ENCODE results near the gene WBP4.

Gene WBP4

GRCh38 chr13:41056826-41057711, 4.2 kb upstream of the WBP4 start:
- no peak overlapping the region for H3K27ac ChIP-seq
- TF ChIP-seq CTCF (IDR thresholded peaks at IDR 0.05) (no peak), ZFX (IDR thresholded peaks at IDR 0.05; ENCODE audit: borderline replicate concordance) (no peak)

GRCh38 chr13:41058295-41059070, 2.8 kb upstream of the WBP4 start:
- no peak for TF ChIP-seq CTCF (IDR thresholded peaks at IDR 0.05)
- TF ChIP-seq ZFX (IDR thresholded peaks at IDR 0.05; ENCODE audit: borderline replicate concordance) = no peak
- H3K27ac ChIP-seq = no peak overlapping the region

DNA sequence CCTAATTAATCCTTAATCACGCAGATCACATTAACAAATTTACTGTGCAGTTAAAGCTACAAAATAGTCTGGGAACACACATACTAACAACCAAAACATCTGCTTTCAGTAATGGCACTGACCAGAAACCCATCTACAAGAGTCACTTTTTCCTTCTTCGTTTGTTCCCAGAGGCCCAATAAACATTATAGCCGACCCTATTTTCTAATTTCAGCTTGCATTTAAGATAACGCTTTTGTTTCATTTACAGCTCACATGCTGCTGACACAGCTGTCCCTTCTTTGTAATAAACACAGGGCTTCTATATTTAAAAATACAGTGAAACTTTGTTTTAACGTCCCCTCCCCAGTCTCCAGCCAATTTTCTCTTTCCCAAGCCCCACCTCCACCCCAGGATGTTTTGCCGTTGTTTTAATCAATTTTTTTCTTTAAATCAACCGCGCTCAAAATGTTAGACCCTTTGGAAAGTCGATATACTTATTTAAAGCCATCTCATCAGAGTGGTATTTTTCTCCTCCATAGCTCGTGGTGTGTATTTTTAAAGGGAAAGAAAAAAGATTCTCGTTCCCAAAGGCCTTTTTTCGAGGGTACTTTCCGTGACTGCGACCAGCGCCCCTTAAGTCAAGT, 1.7 kb upstream of the WBP4 start:
- H3K27ac ChIP-seq = peak overlapping the region; percentile 96
- no peak for TF ChIP-seq CTCF (IDR thresholded peaks at IDR 0.05)
- no peak for TF ChIP-seq ZFX (IDR thresholded peaks at IDR 0.05; ENCODE audit: borderline replicate concordance)

GRCh38 chr13:41060082-41060723, 1.1 kb upstream of the WBP4 start:
- TF ChIP-seq CTCF (IDR thresholded peaks at IDR 0.05) = peak; percentile 61
- no peak for TF ChIP-seq ZFX (IDR thresholded peaks at IDR 0.05; ENCODE audit: borderline replicate concordance)
- H3K27ac ChIP-seq = peak overlapping the region; percentile 96

- H3K27ac ChIP-seq = peak overlapping the region; percentile 96
- no peak for TF ChIP-seq ZFX (IDR thresholded peaks at IDR 0.05; ENCODE audit: borderline replicate concordance)
- TF ChIP-seq CTCF (IDR thresholded peaks at IDR 0.05) = no peak
Measured at GRCh38 chr13:41060724-41061074, 610 bp upstream of the WBP4 start.

- TF ChIP-seq CTCF (IDR thresholded peaks at IDR 0.05) (no peak), ZFX (IDR thresholded peaks at IDR 0.05; ENCODE audit: borderline replicate concordance) (no peak)
- H3K27ac ChIP-seq = peak overlapping the region; percentile 96
Measured at GRCh38 chr13:41061914-41062837, 867 bp downstream of the WBP4 start.

Data from 22Rv1 (cell line).